ENCODE results near the gene ANKRD33B. TPM values are rescaled to one million over a fixed set of nuclear protein-coding genes. Genes with fewer than 3 reads are reported as not detected.

The ANKRD33B gene
- total and polyA plus RNA-seq, 2 experiments from 2014 or later: 2.9 to 15.4 TPM

DNA sequence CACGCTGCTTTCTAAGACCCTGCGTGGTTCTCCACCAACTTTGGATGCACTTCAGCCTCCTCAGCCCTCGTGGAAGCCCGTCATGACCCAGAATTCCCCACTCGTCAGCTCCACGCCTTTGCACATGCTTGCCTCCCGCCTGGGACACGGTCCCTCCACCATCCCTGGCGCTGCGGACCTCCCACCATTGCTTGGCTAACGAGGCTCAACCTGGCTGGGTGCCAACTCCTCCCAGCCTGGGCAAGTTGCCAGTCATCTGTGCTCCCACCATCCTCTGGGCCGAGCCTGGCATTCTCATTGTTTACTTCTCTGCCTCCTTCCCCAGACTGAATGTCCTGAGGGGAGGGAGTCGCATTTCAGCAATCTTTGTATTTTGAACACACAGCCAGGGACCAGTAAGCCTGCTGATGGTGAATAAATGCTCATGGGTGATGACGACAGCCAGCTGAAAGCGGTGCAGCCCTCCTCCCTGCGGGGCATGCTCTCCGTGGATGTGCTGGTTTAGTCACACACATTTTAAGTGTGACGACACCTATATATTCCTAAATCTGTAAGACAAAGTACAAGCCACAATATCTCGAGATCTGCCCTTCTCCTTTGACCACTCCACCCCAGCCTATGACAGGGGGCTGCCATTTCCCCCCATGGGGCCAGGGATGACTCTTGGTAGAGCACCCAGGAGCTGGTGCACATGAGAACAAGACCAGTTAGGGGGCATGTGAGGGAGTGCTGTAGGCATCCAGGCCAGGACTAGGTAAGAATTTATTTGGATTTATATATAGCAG is 37.6 kb downstream of the ANKRD33B start (continued):
- TF ChIP-seq, protein P1, sequence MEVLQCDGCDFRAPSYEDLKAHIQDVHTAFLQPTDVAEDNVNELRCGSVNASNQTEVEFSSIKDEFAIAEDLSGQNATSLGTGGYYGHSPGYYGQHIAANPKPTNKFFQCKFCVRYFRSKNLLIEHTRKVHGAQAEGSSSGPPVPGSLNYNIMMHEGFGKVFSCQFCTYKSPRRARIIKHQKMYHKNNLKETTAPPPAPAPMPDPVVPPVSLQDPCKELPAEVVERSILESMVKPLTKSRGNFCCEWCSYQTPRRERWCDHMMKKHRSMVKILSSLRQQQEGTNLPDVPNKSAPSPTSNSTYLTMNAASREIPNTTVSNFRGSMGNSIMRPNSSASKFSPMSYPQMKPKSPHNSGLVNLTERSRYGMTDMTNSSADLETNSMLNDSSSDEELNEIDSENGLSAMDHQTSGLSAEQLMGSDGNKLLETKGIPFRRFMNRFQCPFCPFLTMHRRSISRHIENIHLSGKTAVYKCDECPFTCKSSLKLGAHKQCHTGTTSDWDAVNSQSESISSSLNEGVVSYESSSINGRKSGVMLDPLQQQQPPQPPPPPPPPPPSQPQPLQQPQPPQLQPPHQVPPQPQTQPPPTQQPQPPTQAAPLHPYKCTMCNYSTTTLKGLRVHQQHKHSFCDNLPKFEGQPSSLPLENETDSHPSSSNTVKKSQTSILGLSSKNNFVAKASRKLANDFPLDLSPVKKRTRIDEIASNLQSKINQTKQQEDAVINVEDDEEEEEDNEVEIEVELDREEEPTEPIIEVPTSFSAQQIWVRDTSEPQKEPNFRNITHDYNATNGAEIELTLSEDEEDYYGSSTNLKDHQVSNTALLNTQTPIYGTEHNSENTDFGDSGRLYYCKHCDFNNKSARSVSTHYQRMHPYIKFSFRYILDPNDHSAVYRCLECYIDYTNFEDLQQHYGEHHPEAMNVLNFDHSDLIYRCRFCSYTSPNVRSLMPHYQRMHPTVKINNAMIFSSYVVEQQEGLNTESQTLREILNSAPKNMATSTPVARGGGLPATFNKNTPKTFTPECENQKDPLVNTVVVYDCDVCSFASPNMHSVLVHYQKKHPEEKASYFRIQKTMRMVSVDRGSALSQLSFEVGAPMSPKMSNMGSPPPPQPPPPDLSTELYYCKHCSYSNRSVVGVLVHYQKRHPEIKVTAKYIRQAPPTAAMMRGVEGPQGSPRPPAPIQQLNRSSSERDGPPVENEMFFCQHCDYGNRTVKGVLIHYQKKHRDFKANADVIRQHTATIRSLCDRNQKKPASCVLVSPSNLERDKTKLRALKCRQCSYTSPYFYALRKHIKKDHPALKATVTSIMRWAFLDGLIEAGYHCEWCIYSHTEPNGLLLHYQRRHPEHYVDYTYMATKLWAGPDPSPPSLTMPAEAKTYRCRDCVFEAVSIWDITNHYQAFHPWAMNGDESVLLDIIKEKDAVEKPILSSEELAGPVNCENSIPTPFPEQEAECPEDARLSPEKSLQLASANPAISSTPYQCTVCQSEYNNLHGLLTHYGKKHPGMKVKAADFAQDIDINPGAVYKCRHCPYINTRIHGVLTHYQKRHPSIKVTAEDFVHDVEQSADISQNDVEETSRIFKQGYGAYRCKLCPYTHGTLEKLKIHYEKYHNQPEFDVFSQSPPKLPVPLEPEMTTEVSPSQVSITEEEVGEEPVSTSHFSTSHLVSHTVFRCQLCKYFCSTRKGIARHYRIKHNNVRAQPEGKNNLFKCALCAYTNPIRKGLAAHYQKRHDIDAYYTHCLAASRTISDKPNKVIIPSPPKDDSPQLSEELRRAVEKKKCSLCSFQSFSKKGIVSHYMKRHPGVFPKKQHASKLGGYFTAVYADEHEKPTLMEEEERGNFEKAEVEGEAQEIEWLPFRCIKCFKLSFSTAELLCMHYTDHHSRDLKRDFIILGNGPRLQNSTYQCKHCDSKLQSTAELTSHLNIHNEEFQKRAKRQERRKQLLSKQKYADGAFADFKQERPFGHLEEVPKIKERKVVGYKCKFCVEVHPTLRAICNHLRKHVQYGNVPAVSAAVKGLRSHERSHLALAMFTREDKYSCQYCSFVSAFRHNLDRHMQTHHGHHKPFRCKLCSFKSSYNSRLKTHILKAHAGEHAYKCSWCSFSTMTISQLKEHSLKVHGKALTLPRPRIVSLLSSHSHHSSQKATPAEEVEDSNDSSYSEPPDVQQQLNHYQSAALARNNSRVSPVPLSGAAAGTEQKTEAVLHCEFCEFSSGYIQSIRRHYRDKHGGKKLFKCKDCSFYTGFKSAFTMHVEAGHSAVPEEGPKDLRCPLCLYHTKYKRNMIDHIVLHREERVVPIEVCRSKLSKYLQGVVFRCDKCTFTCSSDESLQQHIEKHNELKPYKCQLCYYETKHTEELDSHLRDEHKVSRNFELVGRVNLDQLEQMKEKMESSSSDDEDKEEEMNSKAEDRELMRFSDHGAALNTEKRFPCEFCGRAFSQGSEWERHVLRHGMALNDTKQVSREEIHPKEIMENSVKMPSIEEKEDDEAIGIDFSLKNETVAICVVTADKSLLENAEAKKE (CRISPR knock-in tag; IDR thresholded peaks at IDR 0.05): no peak

DNA sequence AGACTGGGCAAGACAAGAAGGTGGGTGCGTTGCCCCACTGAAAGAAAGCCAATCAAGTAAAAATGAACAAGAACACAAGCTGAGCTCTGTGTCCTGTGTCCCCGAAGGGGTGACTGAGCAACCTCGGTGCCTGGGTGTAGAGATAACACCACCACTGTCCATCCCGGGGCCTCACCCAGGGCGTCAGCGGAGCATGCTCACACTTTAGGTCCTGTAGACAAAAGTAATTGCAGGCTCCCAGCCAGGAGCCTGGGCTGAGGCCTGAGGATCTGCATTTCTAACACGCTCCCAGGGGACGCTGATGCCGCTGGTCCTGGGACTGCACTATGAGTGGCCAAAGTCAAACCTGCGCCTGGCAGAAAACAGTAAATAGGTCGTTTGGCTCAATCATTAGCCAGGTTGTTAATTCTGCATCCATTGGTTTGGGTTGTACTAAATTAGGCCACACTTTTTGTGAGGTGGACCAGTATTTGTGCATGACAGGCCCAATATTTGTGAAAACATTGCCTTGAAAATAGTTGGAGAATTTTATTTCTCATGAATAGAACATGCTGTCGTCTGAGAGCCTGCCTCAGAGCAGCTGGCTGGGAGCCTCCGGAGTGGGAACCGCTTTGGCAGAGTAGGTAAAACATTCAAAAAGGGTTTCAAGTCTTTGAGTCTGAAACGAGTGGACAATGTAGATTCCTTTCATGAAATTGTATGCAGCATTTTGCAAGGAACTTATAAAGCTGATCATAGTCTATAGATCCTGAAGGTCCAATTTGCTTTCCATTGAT is 38.3 kb downstream of the ANKRD33B start:
- H3K4me2 ChIP-seq: no peak overlapping the region
- ATAC-seq: peak; percentile 23; the same call in 2 of the 3 replicates
- H3K27me3 ChIP-seq (ENCODE audit: insufficient read depth): no peaks in the 10 kb centered on the region
- DNase-seq (ENCODE audit: low spot score): no peak
- H3K27ac ChIP-seq (ENCODE audit: low read depth): no peak overlapping the region
- no peaks in the 10 kb centered on the region for H3F3A ChIP-seq (replicated peaks; ENCODE audit: low read depth)
- Mint-ChIP-seq H3K27ac (no peak overlapping the region), H3K9me3 (no peaks in the 10 kb centered on the region), H3K27me3 (ENCODE audit: insufficient read depth, low read depth, poor library complexity) (peaks cover 3% of the 10 kb centered on the region), H3K36me3 (ENCODE audit: low read depth) (no peaks in the 10 kb centered on the region), H3K4me1 (peaks cover 12% of the 10 kb centered on the region), H3K4me3 (no peak overlapping the region)
- no peaks in the 10 kb centered on the region for H3K79me2 ChIP-seq (replicated peaks; ENCODE audit: insufficient read depth)
- H3K4me3 ChIP-seq: no peak overlapping the region
- H3K4me1 ChIP-seq (ENCODE audit: insufficient read depth): peaks cover 5% of the 10 kb centered on the region
- H4K20me1 ChIP-seq (replicated peaks; ENCODE audit: insufficient read depth): no peaks in the 10 kb centered on the region
- H2AFZ ChIP-seq: no peak overlapping the region
- no peaks in the 10 kb centered on the region for H3K36me3 ChIP-seq (ENCODE audit: insufficient read depth)
- TF ChIP-seq ZNF114 (CRISPR knock-in tag; IDR thresholded peaks at IDR 0.05) (no peak), NANOG (IDR thresholded peaks at IDR 0.05; ENCODE audit: borderline replicate concordance) (no peak), EZH2phosphoT487 (IDR thresholded peaks at IDR 0.05; ENCODE audit: unreplicated experiment) (no peak)
- TF ChIP-seq, protein P2, sequence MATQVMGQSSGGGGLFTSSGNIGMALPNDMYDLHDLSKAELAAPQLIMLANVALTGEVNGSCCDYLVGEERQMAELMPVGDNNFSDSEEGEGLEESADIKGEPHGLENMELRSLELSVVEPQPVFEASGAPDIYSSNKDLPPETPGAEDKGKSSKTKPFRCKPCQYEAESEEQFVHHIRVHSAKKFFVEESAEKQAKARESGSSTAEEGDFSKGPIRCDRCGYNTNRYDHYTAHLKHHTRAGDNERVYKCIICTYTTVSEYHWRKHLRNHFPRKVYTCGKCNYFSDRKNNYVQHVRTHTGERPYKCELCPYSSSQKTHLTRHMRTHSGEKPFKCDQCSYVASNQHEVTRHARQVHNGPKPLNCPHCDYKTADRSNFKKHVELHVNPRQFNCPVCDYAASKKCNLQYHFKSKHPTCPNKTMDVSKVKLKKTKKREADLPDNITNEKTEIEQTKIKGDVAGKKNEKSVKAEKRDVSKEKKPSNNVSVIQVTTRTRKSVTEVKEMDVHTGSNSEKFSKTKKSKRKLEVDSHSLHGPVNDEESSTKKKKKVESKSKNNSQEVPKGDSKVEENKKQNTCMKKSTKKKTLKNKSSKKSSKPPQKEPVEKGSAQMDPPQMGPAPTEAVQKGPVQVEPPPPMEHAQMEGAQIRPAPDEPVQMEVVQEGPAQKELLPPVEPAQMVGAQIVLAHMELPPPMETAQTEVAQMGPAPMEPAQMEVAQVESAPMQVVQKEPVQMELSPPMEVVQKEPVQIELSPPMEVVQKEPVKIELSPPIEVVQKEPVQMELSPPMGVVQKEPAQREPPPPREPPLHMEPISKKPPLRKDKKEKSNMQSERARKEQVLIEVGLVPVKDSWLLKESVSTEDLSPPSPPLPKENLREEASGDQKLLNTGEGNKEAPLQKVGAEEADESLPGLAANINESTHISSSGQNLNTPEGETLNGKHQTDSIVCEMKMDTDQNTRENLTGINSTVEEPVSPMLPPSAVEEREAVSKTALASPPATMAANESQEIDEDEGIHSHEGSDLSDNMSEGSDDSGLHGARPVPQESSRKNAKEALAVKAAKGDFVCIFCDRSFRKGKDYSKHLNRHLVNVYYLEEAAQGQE (IDR thresholded peaks at IDR 0.05; ENCODE audit: unreplicated experiment): no peak
- no peaks in the 10 kb centered on the region for H3K9me2 ChIP-seq (ENCODE audit: insufficient read depth)

Measured in GM23338 (cell line).